Karpas-422 (cell line): ENCODE measurements around the gene KIF6. TPM values are rescaled to one million over a fixed set of nuclear protein-coding genes. Genes with fewer than 3 reads are reported as not detected.

ENCODE experiments used
- DNase-seq: peaks from one replicate; pipeline ENCODE4 v3.0.0-alpha.2; 2015
- H2AFZ ChIP-seq: fragments of 200-600 bp; sonication (generic); 2 replicates; pipeline ENCODE4 v1.6.1; 2014; ENCODE audit warnings: antibody characterized with exemption, low read length, mixed read lengths
- H3K27ac ChIP-seq: fragments of 200-600 bp; sonication (generic); 2 replicates; pipeline ENCODE4 v1.5.1; 2014; ENCODE audit warnings: mild to moderate bottlenecking, low read length, moderate library complexity
- H3K27me3 ChIP-seq: fragments of 200-600 bp; sonication (generic); 2 replicates; pipeline ENCODE4 v1.6.1; 2014; ENCODE audit warnings: low read length, mixed read lengths
- H3K36me3 ChIP-seq: fragments of 200-600 bp; sonication (generic); 2 replicates; pipeline ENCODE4 v1.6.1; 2014; ENCODE audit warnings: low read length, mixed read lengths; ENCODE audit not compliant: insufficient read depth
- H3K4me1 ChIP-seq: fragments of 200-600 bp; sonication (generic); 2 replicates; pipeline ENCODE4 v1.6.1; 2014; ENCODE audit warnings: mild to moderate bottlenecking, low read length, mixed read lengths
- H3K4me2 ChIP-seq: fragments of 200-600 bp; sonication (generic); 2 replicates; pipeline ENCODE4 v1.6.1; 2014; ENCODE audit warnings: low read length, low read depth, mild to moderate bottlenecking; ENCODE audit not compliant: poor library complexity, severe bottlenecking
- H3K4me3 ChIP-seq: fragments of 200-600 bp; sonication (generic); 2 replicates; pipeline ENCODE4 v1.5.1; 2014; ENCODE audit warnings: mild to moderate bottlenecking, antibody characterized with exemption, low read length, mixed read lengths
- H3K79me2 ChIP-seq: fragments of 200-600 bp; sonication (generic); 2 replicates; pipeline ENCODE4 v1.6.1; 2014; ENCODE audit warnings: mild to moderate bottlenecking, low read length, mixed read lengths
- H3K9ac ChIP-seq: fragments of 200-600 bp; sonication (generic); 2 replicates; pipeline ENCODE4 v1.6.0; 2014; ENCODE audit warnings: low read length
- H3K9me2 ChIP-seq: fragments of 200-600 bp; sonication (generic), shearing (Covaris generic); replicated peaks from 2 replicates; pipeline ENCODE4 v1.6.0; 2014; ENCODE audit warnings: mild to moderate bottlenecking, low read length, moderate library complexity; ENCODE audit not compliant: insufficient read depth
- H3K9me3 ChIP-seq: fragments of 300-700, 200-600 bp; sonication (generic); 2 replicates; pipeline ENCODE4 v1.6.1; 2014; ENCODE audit warnings: low read length, mixed read lengths
- H4K20me1 ChIP-seq: fragments of 200-600 bp; sonication (generic); 2 replicates; pipeline ENCODE4 v1.6.1; 2014; ENCODE audit warnings: mild to moderate bottlenecking, antibody characterized with exemption, low read length, low read depth; ENCODE audit not compliant: insufficient read depth
- total RNA-seq: library from RNA; depleted of rRNA; stranded (reverse); fragments of >200 nt; shearing (Covaris generic); gene quantifications from 2 replicates; pipeline ENCODE4 v1.2.3, GENCODE V29; 2014; ENCODE audit warnings: low replicate concordance

The KIF6 gene
- total RNA-seq, 1 experiment from 2014 or later, result not detected

DNA sequence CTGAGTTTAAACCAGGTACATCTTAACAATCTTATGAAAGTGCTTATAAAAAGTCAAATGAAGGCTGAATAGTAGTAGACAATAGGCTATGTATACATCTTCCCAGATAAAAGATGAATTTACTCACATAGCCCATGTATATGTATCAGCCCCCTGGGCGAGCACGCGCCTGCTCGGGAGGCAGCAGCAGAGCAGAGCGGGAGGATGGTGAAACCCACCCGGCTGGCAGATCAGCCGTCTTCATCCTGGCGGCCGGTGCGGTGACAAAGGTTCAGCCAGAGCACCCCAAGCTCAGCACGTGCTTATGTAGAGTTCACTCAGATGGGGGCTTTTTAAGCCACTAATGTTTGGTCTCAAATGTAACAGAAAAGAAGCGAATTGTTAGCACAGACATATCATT is 184.8 kb downstream of the KIF6 start:
- Histone ChIP-seq H3K9ac (no peak overlapping the region), H3K27ac (no peak overlapping the region), H2AFZ (no peak overlapping the region), H3K79me2 (no peaks in the 10 kb centered on the region), H3K9me3 (no peaks in the 10 kb centered on the region), H3K4me2 (no peak overlapping the region), H4K20me1 (no peaks in the 10 kb centered on the region), H3K9me2 (no peaks in the 10 kb centered on the region), H3K4me3 (no peak overlapping the region), H3K27me3 (no peaks in the 10 kb centered on the region), H3K36me3 (no peaks in the 10 kb centered on the region), H3K4me1 (no peaks in the 10 kb centered on the region)
- DNase-seq, result no peak

DNA sequence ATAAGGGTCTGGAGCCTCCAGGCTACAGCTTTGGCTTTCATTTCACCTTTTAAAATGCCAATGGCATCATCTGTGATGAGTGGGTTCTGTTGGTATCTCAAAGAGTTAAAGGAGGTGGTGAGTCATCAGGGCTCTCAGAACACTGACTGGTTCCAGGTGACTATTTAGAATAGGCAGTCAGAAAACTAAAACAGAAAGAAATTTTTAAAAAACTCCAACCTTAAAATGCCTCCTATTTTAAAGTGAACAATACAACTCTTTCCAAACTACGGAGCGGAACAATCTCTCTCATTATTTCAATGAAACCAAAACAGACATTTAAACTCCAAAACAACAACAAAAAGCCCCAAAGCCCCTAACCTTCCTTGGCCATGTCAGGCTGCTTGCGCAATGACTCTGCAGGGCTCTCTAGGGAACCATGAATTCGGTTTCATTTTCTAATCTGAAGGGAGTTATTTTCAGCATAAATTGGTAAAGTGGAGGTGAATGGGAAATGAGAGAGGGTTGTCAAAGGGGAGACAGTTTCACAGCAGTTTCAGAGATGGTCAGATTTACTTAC is 194.9 kb downstream of the KIF6 start:
- Histone ChIP-seq H2AFZ (no peak overlapping the region), H3K4me2 (no peak overlapping the region), H3K27me3 (no peaks in the 10 kb centered on the region), H4K20me1 (no peaks in the 10 kb centered on the region), H3K79me2 (no peaks in the 10 kb centered on the region), H3K4me1 (no peaks in the 10 kb centered on the region; the same call in 1 of the 2 replicates), H3K9ac (no peak overlapping the region), H3K9me3 (no peaks in the 10 kb centered on the region), H3K27ac (no peak overlapping the region), H3K9me2 (no peaks in the 10 kb centered on the region), H3K36me3 (no peaks in the 10 kb centered on the region), H3K4me3 (no peak overlapping the region)
- DNase-seq, result no peak

DNA sequence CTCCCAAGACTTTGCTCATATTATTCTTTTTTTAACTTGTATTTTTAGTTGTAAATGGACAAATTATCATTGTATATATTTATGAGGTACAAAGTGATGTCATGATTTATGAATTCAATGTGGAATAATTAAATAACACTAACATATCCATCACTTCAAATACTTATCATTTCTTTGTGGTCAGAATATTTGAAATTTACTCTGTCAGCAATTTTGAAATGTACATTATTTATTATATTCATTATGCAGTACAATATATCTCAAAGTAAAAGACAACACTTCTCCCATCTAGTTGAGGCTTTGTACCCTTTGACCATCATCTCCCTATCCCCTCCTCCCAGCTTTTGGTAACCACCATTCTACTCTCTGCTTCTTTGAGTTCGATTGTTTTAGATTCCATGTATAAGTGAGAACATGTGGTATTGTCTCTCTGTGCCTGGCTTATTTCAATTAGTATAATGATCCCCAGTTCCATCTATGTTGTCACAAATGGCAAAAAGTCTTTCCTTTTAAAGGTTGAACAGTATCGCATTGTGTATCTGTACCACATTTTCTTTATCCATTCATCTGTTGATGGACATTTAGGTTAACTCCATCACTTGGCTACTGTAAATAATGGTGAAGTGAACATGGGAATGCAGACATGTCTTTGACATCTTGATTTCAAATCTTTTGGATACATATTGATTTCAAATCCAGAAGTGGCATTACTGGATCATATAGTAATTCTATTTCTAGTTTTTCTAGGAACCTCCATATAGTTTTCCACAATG is 197.2 kb downstream of the KIF6 start:
- Histone ChIP-seq H3K4me3 (no peak overlapping the region), H3K9ac (no peak overlapping the region), H2AFZ (no peak overlapping the region), H3K4me2 (no peak overlapping the region), H3K4me1 (no peaks in the 10 kb centered on the region; the same call in 1 of the 2 replicates), H3K27ac (no peak overlapping the region), H3K9me3 (no peaks in the 10 kb centered on the region), H4K20me1 (no peaks in the 10 kb centered on the region), H3K36me3 (no peaks in the 10 kb centered on the region), H3K9me2 (no peaks in the 10 kb centered on the region), H3K79me2 (no peaks in the 10 kb centered on the region), H3K27me3 (no peaks in the 10 kb centered on the region)
- DNase-seq, result no peak

DNA sequence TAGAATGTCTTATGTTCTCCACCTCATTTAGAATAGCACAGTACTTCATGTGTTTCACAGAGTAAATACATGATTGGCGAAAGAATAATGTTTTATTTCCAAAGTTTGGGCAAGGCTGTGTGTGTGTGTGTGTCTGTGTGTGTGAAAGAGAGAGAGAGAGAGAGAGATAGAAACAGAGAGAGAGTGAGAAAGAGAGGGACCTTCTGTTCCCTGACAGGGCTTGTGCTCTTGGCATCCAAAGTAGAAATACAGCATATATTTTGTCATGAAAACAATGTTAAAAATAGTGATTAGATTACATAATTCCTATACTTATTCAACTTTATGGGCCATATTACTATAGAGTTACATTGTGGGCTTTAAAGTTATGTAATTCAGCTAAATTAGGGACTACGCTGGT is 201.2 kb downstream of the KIF6 start:
- no peak for DNase-seq
- H3K27me3 ChIP-seq, result no peaks in the 10 kb centered on the region
- no peaks in the 10 kb centered on the region for H4K20me1 ChIP-seq
- no peaks in the 10 kb centered on the region for H3K9me3 ChIP-seq
- no peaks in the 10 kb centered on the region for H3K36me3 ChIP-seq
- no peak overlapping the region for H3K27ac ChIP-seq
- no peaks in the 10 kb centered on the region for H3K79me2 ChIP-seq
- H3K4me3 ChIP-seq, result no peak overlapping the region
- H3K4me2 ChIP-seq, result no peak overlapping the region
- H3K4me1 ChIP-seq, result no peaks in the 10 kb centered on the region
- no peak overlapping the region for H3K9ac ChIP-seq
- no peak overlapping the region for H2AFZ ChIP-seq
- H3K9me2 ChIP-seq, result no peaks in the 10 kb centered on the region

DNA sequence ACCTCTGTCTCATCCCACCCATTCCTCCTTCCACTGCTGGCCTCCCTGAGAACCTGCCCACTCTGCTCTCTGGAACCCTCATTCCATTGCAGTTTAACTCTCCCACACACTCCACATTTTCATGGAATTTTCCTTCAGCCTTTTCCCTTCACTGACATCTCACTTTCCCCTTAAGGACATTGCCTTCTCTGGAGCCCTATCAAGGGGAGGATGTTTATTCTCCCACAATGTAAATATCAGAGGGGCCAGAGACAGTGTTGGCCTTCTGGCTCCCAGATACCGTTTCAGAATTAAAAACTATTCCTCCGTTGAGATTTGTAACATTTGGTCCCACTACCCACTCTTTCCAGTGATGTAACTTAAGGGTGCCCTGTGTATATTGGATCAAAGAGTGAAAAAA is 203.2 kb downstream of the KIF6 start:
- no peaks in the 10 kb centered on the region for H3K9me2 ChIP-seq
- H3K27ac ChIP-seq, result no peak overlapping the region
- no peaks in the 10 kb centered on the region for H3K9me3 ChIP-seq
- H3K4me1 ChIP-seq, result no peaks in the 10 kb centered on the region
- H4K20me1 ChIP-seq, result no peaks in the 10 kb centered on the region
- H3K4me3 ChIP-seq, result no peak overlapping the region
- DNase-seq, result no peak
- H2AFZ ChIP-seq, result no peak overlapping the region
- no peak overlapping the region for H3K9ac ChIP-seq
- no peaks in the 10 kb centered on the region for H3K79me2 ChIP-seq
- H3K4me2 ChIP-seq, result no peak overlapping the region
- H3K36me3 ChIP-seq, result no peaks in the 10 kb centered on the region
- no peaks in the 10 kb centered on the region for H3K27me3 ChIP-seq

DNA sequence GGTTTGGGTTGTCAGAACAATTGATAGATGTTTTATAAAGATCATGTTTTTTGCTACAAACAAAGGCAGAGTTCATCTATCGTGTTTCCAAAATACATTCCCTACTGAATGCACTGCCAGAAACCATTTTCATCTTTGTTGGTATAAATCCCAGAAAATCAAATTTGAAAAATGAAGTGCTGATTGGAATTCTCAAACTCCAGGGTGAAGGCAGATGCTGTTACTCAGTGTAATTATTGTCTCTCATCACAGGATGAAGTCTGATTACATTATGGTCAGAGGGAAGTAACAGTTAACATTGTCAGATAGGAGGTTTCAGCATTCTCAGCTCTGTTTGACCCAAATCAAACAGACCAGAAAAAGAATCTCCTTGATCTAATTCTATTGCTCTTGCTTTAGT is 204.3 kb downstream of the KIF6 start:
- Histone ChIP-seq H3K27me3 (no peaks in the 10 kb centered on the region), H4K20me1 (no peaks in the 10 kb centered on the region), H3K36me3 (no peaks in the 10 kb centered on the region), H3K9me3 (no peaks in the 10 kb centered on the region), H3K4me3 (no peak overlapping the region), H3K4me1 (no peaks in the 10 kb centered on the region), H3K79me2 (no peaks in the 10 kb centered on the region), H3K9ac (no peak overlapping the region), H3K4me2 (no peak overlapping the region), H3K27ac (no peak overlapping the region), H3K9me2 (no peaks in the 10 kb centered on the region), H2AFZ (no peak overlapping the region)
- DNase-seq, result no peak

DNA sequence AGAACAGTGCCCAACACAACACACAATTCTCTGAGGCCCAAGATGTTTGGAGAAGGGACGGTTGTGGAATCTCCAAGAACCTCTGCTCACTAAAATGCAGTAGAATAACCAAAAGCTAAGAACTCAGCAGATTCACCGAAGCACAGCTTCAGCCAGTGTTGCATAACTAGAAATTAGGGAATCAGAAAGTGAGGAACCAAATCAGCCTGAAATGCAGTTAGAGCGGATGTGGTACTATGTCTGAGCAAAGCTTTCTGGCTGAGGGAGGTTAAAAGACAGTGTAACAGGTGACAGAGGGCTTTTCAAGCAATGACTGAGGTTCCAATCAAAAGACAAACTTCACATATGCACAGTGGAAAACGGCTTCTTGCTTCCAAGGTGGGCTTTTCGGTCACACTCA is 204.8 kb downstream of the KIF6 start:
- H3K79me2 ChIP-seq, result no peaks in the 10 kb centered on the region
- H3K4me2 ChIP-seq, result no peak overlapping the region
- H3K9me3 ChIP-seq, result no peaks in the 10 kb centered on the region
- H3K36me3 ChIP-seq, result no peaks in the 10 kb centered on the region
- no peak for DNase-seq
- no peak overlapping the region for H2AFZ ChIP-seq
- H3K27me3 ChIP-seq, result no peaks in the 10 kb centered on the region
- no peak overlapping the region for H3K4me3 ChIP-seq
- H3K27ac ChIP-seq, result no peak overlapping the region
- H4K20me1 ChIP-seq, result no peaks in the 10 kb centered on the region
- no peaks in the 10 kb centered on the region for H3K4me1 ChIP-seq
- H3K9ac ChIP-seq, result no peak overlapping the region
- no peaks in the 10 kb centered on the region for H3K9me2 ChIP-seq

DNA sequence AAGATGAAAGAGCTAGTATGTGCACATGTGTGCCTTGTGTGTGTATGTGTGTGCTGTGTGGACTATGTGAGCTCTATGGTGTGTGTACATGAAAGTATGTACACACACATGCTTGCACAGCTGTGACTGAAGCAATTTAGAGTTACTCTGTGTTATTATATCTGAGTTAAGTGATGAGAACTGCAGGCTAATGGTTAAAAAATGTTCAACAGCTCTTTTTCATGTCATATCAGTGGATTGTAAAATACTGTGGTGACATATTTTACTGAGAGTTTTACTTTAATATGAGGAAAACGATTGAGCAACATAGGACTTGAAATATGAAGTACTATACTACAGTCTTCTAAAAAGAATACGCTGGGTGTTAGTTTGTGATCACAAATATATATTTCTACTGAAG is 207.0 kb downstream of the KIF6 start:
- no peaks in the 10 kb centered on the region for H3K9me3 ChIP-seq
- H3K36me3 ChIP-seq, result no peaks in the 10 kb centered on the region
- no peaks in the 10 kb centered on the region for H3K9me2 ChIP-seq
- no peak overlapping the region for H2AFZ ChIP-seq
- H3K4me2 ChIP-seq, result no peak overlapping the region
- no peaks in the 10 kb centered on the region for H3K4me1 ChIP-seq
- H4K20me1 ChIP-seq, result no peaks in the 10 kb centered on the region
- no peak for DNase-seq
- no peak overlapping the region for H3K9ac ChIP-seq
- no peak overlapping the region for H3K27ac ChIP-seq
- H3K27me3 ChIP-seq, result no peaks in the 10 kb centered on the region
- no peaks in the 10 kb centered on the region for H3K79me2 ChIP-seq
- H3K4me3 ChIP-seq, result no peak overlapping the region
